Kidney (tissue), 14 donors: ENCODE results near the gene CAMTA1. TPM values are rescaled to one million over a fixed set of nuclear protein-coding genes. Genes with fewer than 3 reads are reported as not detected.

ENCODE experiments used
- DNase-seq, 5 donors: peaks; one replicate each; pipeline ENCODE4 v3.0.0-alpha.2; 2013 to 2020
- FAIRE-seq: peaks from 2 replicates; lab custom pipeline; 2012; peaks lifted over from hg19 to GRCh38; lab: Jason Lieb, UNC
- H3K27ac ChIP-seq, 2 donors: one replicate each; pipeline ENCODE4 v1.7.0; 2013; ENCODE audit warnings: low read depth in 2 of 2, low read length in 2 of 2, inconsistent platforms in 1 of 2
- H3K27me3 ChIP-seq: one replicate; pipeline ENCODE4 v1.7.1; 2013; ENCODE audit warnings: low read length, inconsistent platforms; ENCODE audit not compliant: control insufficient read depth, insufficient read depth
- H3K36me3 ChIP-seq, 3 donors: one replicate each; pipeline versions ENCODE4 v1.7.0 to v1.7.1; 2013; ENCODE audit warnings: low read length in 3 of 3, control low read depth in 1 of 3, inconsistent platforms in 1 of 3; ENCODE audit not compliant: insufficient read depth in 3 of 3, control insufficient read depth in 2 of 3
- H3K4me1 ChIP-seq, 3 donors: one replicate each; pipeline versions ENCODE4 v1.7.0 to v1.7.1; 2013; ENCODE audit warnings: low read length in 3 of 3, inconsistent platforms in 1 of 3, low read depth in 1 of 3; ENCODE audit not compliant: control insufficient read depth in 2 of 3, insufficient read depth in 2 of 3
- H3K4me3 ChIP-seq, 3 donors: one replicate each; pipeline versions ENCODE4 v1.7.0 to v1.8.1; 2013; ENCODE audit warnings: low read length in 3 of 3, control low read depth in 1 of 3, inconsistent platforms in 1 of 3
- H3K9ac ChIP-seq, 3 donors: one replicate each; pipeline versions ENCODE4 v1.7.0 to v1.7.1; 2013; ENCODE audit warnings: low read length in 3 of 3, control low read depth in 1 of 3, inconsistent platforms in 1 of 3
- H3K9me3 ChIP-seq, 3 donors: one replicate each; pipeline versions ENCODE4 v1.7.0 to v1.7.1; 2013; ENCODE audit warnings: low read length in 3 of 3, control low read depth in 1 of 3, inconsistent platforms in 1 of 3; ENCODE audit not compliant: control insufficient read depth in 2 of 3, insufficient read depth in 1 of 3
- CTCF ChIP-seq: IDR thresholded peaks from 3 replicates; pipeline ENCODE4 v1.5.1; 2012; ENCODE audit warnings: mild to moderate bottlenecking, moderate library complexity, borderline replicate concordance; ENCODE audit not compliant: insufficient read depth; ENCODE audit errors: extremely low read depth
- intact Hi-C: fragments of 100-400 bp; cut with DNase I; formaldehyde crosslinking; loops from one replicate; pipeline ENCODE4 v1.11.1; 2022
- polyA plus RNA-seq: library from polyadenylated mRNA; stranded (reverse); fragments of 350-450 nt; fragmentation: Illumina TruSeq; extraction: RNeasy Lipid Tissue Mini Kit (QIAGEN cat#74804); gene quantifications from one replicate; pipeline ENCODE4 v1.2.3, GENCODE V29; 2014; ENCODE audit warnings: low read depth, low replicate concordance; ENCODE audit not compliant: insufficient read depth
- total RNA-seq: library from RNA; stranded (reverse); fragmentation: NEBNext Ultra II Directional; extraction: Animal tissue kit (Norgen Biotek cat#: 25700); gene quantifications from one replicate; pipeline ENCODE4 v1.2.1, GENCODE V29; 2021
- donor health status: control.
- donor health status: control.
- donor health status: control.
- donor health status: control.
- donor health status: control.
- donor health status: DM: yes; HTN: yes; CAD: no.
- donor health status: Normal renal cell carcinoma (clear cell type).

The CAMTA1 gene
- total and polyA plus RNA-seq, 2 donors from 2014 or later = 79.0 to 170 TPM

GRCh38 chr1:7506454-7507284, 721.4 kb downstream of the CAMTA1 start:
- intact Hi-C loops = no loop called here
- Histone ChIP-seq H3K9ac (no peak overlapping the region), H3K27ac (no peak overlapping the region), H3K36me3 (no peaks in the 10 kb centered on the region), H3K4me3 (no peak overlapping the region), H3K9me3 (no peaks in the 10 kb centered on the region), H3K27me3 (no peaks in the 10 kb centered on the region), H3K4me1 (no peaks in the 10 kb centered on the region)
- TF ChIP-seq CTCF = no peak
- DNase-seq (no peak), FAIRE-seq (no peak)

GRCh38 chr1:7507285-7508019, 722.2 kb downstream of the CAMTA1 start:
- no peaks in the 10 kb centered on the region for H3K9me3 ChIP-seq
- intact Hi-C loops = no loop called here
- no peaks in the 10 kb centered on the region for H3K36me3 ChIP-seq
- H3K9ac ChIP-seq = no peak overlapping the region
- no peak for TF ChIP-seq CTCF
- no peak for FAIRE-seq
- H3K27me3 ChIP-seq = no peaks in the 10 kb centered on the region
- H3K4me3 ChIP-seq = no peak overlapping the region
- no peaks in the 10 kb centered on the region for H3K4me1 ChIP-seq
- H3K27ac ChIP-seq = no peak overlapping the region
- DNase-seq = no peak

GRCh38 chr1:7508052-7508933, 723.0 kb downstream of the CAMTA1 start:
- DNase-seq (no peak), FAIRE-seq (no peak)
- intact Hi-C loops = no loop called here
- no peaks in the 10 kb centered on the region for H3K9me3 ChIP-seq
- H3K27me3 ChIP-seq = no peaks in the 10 kb centered on the region
- H3K36me3 ChIP-seq = no peaks in the 10 kb centered on the region
- no peak overlapping the region for H3K27ac ChIP-seq
- H3K9ac ChIP-seq = no peak overlapping the region
- no peak overlapping the region for H3K4me3 ChIP-seq
- no peaks in the 10 kb centered on the region for H3K4me1 ChIP-seq
- TF ChIP-seq CTCF = no peak
